GM21825 (cell line): ENCODE results near the gene SLC5A3.

Experiments
- ATAC-seq: cut with Tn5 transposase; IDR thresholded peaks from one replicate; pipeline ENCODE4 v1.9.1; 2021; ENCODE audit warnings: mild to moderate bottlenecking, moderate library complexity; ENCODE audit not compliant: unreplicated experiment

SLC5A3 gene

DNA sequence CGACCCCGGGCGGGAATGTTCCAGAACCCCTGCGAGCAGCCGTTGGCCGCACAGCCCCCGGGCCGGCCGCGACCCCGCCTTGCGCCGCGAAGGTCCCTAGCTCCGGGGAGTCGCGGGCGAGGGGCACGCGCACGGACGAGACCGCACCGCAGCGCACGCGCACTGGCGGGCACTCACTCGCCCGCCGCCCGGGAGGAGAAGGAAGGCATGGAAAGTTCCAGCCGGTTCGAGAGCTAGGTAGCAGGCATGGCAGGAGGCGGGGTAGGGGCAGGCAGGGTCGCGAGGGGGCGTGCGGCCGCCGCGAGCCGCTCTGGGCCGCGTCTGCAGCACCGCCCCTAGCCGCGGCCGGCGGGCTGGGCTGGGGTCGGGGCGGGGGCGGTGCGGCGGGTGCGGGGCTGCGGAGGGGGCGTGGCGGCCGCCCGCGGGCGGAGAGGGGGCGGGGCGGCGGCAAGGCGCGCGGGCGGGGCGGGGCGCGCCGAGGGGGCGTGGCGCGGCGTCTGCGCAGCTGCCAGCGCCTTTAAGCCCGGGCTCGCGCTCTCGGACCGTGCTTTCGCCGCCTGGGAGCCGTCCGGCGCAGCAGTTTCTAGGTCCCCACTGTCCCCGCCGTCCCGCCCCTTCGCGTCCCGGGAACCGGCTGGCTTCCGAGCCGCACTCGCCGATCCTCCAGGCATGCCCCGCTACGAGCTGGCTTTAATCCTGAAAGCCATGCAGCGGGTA lies at the start of gene SLC5A3, which contains the start of gene MRPS6:
Gene SLC5A3 (plus strand): TSS at position 547 of the 717 bp plus-strand sequence. CDS start 21,621 bp downstream, outside the sequence.
Gene MRPS6 (plus strand): TSS at position 547 of the 717 bp plus-strand sequence. CDS start 123 bp downstream, at position 670.
- peak; percentile 58 for ATAC-seq

DNA sequence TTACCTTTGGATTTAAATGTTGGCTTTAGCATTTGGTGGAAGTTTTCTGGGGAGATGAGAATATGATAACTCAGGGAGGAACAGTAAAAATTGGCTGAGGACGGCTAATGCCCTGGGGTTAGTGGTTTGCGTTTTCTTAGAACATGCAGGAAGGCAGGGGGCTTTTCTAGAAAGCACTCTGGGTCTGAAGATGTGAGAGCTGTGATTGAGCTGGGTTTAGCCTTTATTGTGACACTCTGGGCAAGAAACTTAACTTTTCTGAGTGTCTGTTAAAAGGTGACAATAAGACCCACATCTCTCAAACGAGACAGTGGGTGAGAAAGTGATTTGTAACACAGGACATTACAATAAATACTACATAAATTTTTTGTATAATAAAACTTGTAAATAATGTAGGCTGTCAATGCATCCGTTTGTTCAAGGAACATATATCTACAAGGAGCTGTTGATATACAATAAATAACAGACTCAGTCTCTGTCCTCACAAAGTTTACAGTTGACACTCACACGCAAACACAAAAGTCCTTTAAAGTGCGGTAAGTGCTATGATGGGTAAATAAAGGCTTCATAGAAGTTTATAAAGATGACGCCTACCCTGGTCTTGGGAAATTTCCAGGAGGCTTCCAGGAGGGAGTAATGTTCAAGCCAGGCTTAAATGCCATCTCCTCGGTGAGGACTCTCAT lies 49.5 kb upstream of the SLC5A3 start:
- ATAC-seq, result no peak

DNA sequence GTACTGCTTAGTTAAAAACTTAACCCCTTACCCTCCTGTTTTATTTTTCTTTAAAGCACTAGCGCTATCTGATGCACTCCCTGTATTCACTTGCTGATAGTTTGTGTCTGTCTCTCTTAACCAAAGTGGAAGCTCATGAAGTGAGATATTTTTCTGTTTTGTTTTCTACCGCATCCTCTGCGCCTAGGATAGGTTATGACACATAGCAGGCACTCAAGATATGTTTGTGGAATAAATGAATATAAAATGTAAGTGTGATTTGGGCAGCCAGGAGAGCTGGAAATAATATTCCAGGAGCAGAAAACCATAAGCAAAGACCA lies 49.0 kb upstream of the SLC5A3 start:
- no peak for ATAC-seq

DNA sequence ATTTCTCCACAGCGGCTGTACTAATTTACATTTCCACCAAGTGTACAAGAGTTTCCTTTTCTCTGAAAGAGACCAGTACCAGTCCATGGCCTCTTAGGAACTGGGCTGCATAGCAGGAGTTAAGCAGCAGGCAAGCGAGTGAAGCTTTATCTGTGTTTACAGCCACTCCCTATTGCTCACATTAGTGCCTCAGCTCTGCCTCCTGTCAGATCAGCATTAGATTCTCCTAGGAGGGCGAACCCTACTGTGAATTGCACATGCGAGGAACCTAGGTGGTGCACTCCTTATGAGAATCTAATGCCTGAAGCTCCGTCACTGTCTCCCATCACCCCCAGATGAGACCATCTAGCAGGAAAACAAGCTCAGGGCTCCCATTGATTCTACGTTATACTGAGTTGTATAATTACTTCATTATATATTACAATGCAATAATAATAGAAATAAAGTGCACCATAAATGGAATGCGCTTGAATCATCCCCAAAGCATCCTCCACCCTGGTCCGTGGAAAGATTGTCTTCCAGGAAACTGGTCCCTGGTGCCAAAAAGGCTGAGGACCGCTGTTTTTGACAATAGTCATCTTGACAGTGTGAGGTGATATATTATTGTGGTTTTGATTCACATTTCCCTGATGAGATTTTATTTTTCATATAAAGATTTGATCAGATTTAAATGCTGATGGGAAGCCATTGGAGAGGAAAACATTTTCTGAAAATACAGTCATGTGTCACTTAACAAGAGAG lies 45.5 kb upstream of the SLC5A3 start:
- no peak for ATAC-seq

DNA sequence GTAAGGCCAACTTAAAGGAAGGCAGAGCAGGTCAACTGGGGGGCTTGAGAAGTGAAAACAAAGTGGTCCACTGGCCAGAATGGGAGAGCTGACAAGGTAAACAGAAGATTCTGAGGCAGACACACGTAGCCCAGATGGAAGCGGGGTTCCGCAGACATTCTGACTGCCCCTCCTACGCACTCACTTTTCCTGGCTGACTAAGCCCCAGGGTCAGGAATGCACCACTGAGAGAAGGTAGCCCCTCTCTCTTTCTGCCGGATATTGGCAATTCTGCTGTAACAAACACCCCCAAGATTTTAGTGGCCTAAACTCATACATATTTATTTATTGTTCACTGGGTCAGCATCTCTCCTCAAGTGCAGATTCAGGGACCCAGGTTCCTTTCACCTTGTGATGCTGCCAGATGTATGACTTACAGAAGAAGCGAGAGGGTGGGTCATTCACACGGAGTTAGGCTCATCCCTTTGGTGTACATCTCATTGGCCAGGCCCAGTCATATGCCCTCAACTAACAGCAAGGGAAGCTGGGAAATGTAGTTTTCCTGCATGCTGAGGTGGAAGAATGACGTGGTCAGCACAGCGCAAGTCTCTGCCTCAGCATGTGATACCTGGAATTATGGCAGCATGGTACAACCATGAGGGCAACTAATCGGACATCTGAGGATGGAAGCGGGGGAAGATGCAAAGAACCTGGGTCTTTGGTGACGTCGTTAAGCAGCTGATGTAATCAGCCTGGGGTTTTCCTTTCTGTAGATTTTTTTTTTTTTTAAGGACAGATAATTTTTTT lies 43.4 kb upstream of the SLC5A3 start:
- ATAC-seq, result peak; percentile 73

DNA sequence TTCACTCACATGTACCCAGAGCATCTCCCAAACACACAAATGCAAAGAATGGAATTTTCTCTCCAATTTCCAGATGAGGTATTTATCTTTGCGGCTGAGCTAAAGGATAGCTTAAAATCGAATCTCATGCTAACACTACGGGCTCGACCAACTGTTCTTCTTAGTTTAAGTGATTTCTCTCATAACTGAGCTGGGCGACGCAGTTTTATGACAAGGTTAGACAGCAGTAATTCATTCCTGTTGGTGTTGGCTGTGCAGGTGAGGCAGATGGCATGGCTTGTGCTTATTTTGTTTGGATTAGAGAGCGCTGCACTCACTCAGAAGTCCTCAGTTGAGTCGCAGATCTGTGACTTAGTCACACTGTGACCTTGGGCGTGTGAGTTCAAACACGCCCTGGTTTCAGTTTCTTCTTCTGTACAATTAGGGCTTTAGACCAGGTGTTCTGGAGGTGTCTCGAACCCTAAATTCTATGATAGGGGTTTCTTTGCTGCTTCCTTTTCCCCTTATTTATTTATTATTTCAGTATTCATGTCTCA lies 41.5 kb upstream of the SLC5A3 start:
- no peak for ATAC-seq

- no peak for ATAC-seq
Measured at GRCh38 chr21:34034369-34035014, 38.9 kb upstream of the SLC5A3 start.

DNA sequence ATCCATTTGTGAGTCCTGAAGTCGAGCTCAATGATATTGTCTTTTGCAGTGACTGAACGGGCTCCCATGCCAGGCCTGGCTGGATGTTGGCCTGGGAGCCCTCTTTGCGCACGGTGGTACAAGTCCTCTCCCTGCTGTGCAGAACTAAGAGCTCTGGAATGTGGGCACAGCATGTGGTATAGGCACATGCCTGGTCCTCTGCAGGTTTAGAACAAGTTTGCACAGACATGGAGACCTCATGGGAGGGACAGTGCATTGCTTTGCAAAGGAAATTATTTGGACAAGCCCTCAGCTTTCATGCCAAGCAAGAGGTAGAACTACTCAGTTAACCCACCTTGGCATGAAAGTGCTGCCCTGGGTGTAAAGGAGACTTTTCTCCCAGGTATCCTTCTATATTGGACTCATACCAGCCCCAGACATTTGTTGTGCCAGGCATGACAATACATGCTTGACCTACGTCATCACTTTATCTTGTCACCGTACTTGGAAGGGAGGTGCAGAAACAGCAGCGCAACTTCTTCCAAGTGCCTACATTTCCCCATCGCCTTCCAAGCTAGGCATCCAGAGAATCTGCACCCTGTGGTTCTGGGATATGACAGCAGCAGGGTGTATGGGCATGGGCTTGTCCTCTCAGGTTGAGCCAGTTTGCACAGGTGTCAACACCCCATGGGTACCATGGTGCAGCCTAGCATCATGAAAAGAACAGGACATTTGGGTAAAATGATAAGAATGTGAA lies 37.6 kb upstream of the SLC5A3 start:
- ATAC-seq, result no peak

- ATAC-seq, result no peak
Measured at GRCh38 chr21:34037009-34037795, 36.2 kb upstream of the SLC5A3 start.

- ATAC-seq, result no peak
Measured at GRCh38 chr21:34039678-34040382, 33.5 kb upstream of the SLC5A3 start.

- no peak for ATAC-seq
Measured at GRCh38 chr21:34042735-34043134, 30.6 kb upstream of the SLC5A3 start.

- ATAC-seq, result no peak
Measured at GRCh38 chr21:34043333-34043732, 30.0 kb upstream of the SLC5A3 start.

GRCh38 chr21:34046917-34047316 lies 26.5 kb upstream of the SLC5A3 start:
- no peak for ATAC-seq

DNA sequence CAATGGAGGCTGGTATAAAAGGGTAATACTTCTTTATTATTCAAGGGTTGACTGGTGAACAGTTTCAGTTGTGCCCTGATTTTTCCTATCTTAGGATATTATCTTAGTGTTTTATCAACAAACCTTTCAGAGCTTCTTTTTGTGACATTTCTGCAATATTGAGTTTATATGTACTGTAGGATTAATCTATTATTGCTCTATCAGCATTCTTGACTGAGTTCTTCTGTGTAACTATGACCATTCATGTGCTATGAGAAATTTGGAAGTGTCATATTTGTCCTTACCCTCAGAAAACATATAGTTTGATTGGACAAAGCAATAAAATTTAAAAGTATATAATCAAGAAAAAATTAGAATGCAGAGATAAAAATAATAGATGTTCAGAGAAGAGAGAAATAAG lies 25.5 kb upstream of the SLC5A3 start:
- no peak for ATAC-seq

DNA sequence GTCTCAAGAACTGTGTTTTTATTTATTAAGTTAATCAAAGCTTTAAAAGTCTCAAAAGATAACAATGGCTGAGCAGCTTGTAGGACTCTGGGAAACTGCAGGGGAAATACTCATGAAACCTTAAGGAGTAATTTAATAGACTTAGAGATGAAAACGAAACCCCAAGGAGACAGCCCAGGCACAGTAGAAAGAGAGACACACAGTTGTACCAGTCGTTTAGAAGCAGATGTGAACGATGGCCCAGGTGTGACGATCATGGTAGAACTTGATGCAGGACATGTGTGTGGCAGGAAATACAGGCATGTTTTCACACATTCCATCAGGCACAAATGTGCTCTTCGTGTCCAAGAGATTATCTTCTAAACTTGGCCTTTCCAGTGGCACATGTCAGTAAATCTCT lies 21.2 kb upstream of the SLC5A3 start:
- ATAC-seq, result no peak

DNA sequence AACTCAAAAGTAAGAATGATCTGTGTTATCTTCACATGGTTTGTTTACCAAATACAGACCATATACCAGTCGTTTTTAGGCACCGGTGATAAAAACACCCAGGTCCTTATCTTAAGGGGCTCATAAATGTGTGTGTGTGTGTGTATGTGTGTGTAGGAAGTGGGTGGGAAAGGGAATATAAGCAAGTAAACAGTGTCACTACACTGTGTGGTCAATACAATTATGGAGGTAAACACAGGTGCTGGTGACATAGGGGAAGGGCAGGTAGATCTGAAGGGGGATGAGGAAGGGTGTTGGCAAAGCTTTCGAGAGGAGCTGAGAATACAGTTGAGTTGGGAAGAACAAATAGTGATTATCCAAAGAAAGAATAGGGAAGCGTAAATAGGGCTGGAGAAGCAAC lies 19.1 kb upstream of the SLC5A3 start:
- ATAC-seq, result no peak

DNA sequence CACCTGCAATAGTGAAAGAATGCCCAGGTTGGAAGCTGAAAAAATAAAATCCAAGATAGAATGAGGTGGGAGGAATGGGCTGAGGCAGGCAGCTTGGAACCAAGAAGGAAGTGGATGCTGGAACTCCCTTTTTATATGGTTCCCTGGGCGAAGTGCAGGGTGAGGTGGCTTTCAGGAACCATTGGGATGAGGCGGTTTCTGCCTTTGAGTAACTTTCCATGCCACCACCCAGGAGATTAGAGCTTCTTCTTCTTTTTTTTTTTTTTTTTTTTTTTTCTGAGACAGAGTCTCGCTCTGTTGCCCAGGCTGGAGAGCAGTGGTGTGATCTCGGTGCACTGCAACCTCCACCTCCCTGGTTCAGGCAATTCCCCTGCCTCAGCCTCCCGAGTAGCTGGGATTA lies 17.8 kb upstream of the SLC5A3 start:
- ATAC-seq, result no peak

- no peak for ATAC-seq
Measured at GRCh38 chr21:34061983-34062382, 11.4 kb upstream of the SLC5A3 start.
